DND-41 (cell line): Measurements from ENCODE around the gene CEP152.

Experiments
- ATAC-seq: fragments of 200-7000 bp; cut with Tn5 transposase; 3 replicates; pipeline ENCODE4 v1.9.1; 2021; ENCODE audit warnings: low read depth; ENCODE audit not compliant: insufficient read depth
- DNase-seq: peaks from one replicate; pipeline ENCODE4 v3.0.0-alpha.2; 2020
- H2AFZ ChIP-seq: 2 replicates; pipeline ENCODE4 v1.6.0; 2012; ENCODE audit warnings: low read depth, low read length
- H3K27ac ChIP-seq: 2 replicates; pipeline ENCODE4 v1.5.1; 2012; ENCODE audit warnings: low read length, inconsistent platforms
- H3K27me3 ChIP-seq: fragments of 200-600 bp; sonication (generic); 2 replicates; pipeline ENCODE4 v1.6.0; 2012; ENCODE audit warnings: low read length, mild to moderate bottlenecking, inconsistent platforms; ENCODE audit not compliant: insufficient read depth, poor library complexity
- H3K36me3 ChIP-seq: 2 replicates; pipeline ENCODE4 v1.5.1; 2012; ENCODE audit warnings: low read length, inconsistent platforms; ENCODE audit not compliant: insufficient read depth
- H3K4me1 ChIP-seq: 2 replicates; pipeline ENCODE4 v1.5.1; 2012; ENCODE audit warnings: mild to moderate bottlenecking, low read length; ENCODE audit not compliant: insufficient read depth
- H3K4me2 ChIP-seq: 2 replicates; pipeline ENCODE4 v1.6.0; 2012; ENCODE audit warnings: mild to moderate bottlenecking, moderate library complexity, low read length, inconsistent platforms; ENCODE audit not compliant: insufficient read depth
- H3K4me3 ChIP-seq, 2 experiments: fragments of 200-600 bp in 1 of 2; shearing (Covaris generic) in 1 of 2; 2 replicates each; pipeline ENCODE4 v1.5.1; 2012 to 2016; ENCODE audit warnings: inconsistent platforms in 2 of 2, low read length in 2 of 2, mild to moderate bottlenecking in 2 of 2, low read depth in 1 of 2, moderate library complexity in 1 of 2
- H3K79me2 ChIP-seq: 2 replicates; pipeline ENCODE4 v1.6.0; 2012; ENCODE audit warnings: low read length, inconsistent platforms; ENCODE audit not compliant: insufficient read depth
- H3K9ac ChIP-seq: 2 replicates; pipeline ENCODE4 v1.6.0; 2012; ENCODE audit warnings: low read depth, mild to moderate bottlenecking, inconsistent platforms, low read length, moderate library complexity
- H3K9me3 ChIP-seq: 2 replicates; pipeline ENCODE4 v1.5.1; 2012; ENCODE audit warnings: low read length, moderate library complexity, mild to moderate bottlenecking, inconsistent platforms; ENCODE audit not compliant: insufficient read depth, severe bottlenecking
- H4K20me1 ChIP-seq: 2 replicates; pipeline ENCODE4 v1.6.0; 2012; ENCODE audit warnings: low read length; ENCODE audit not compliant: insufficient read depth
- CTCF ChIP-seq: IDR thresholded peaks from 2 replicates; pipeline ENCODE4 v1.5.1; 2012; ENCODE audit warnings: borderline replicate concordance, low read length, moderate library complexity, mild to moderate bottlenecking; ENCODE audit not compliant: poor library complexity, severe bottlenecking; ENCODE audit errors: extremely low read depth
- EZH2 ChIP-seq: IDR thresholded peaks from 3 replicates; pipeline ENCODE4 v1.6.1; 2012; ENCODE audit warnings: borderline replicate concordance, low read depth, mild to moderate bottlenecking, moderate library complexity, low read length, inconsistent platforms; ENCODE audit not compliant: severe bottlenecking

Gene CEP152

GRCh38 chr15:48828471-48828870 is 17.6 kb upstream of the CEP152 start:
- H3K27ac ChIP-seq, result no peak overlapping the region
- H3K9me3 ChIP-seq, result no peaks in the 10 kb centered on the region
- no peak for TF ChIP-seq EZH2
- no peak for TF ChIP-seq CTCF
- peaks cover 10% of the 10 kb centered on the region for H3K27me3 ChIP-seq
- no peaks in the 10 kb centered on the region for H3K36me3 ChIP-seq
- no peaks in the 10 kb centered on the region for H3K4me1 ChIP-seq
- no peak overlapping the region for H3K4me2 ChIP-seq
- DNase-seq, result no peak
- no peaks in the 10 kb centered on the region for H3K79me2 ChIP-seq
- no peak for ATAC-seq
- no peaks in the 10 kb centered on the region for H4K20me1 ChIP-seq
- no peak overlapping the region for H2AFZ ChIP-seq
- H3K9ac ChIP-seq, result no peak overlapping the region
- H3K4me3 ChIP-seq, result no peak overlapping the region

GRCh38 chr15:48825075-48825474 is 14.2 kb upstream of the CEP152 start:
- DNase-seq, result no peak
- Histone ChIP-seq H3K27me3 (peaks cover 10% of the 10 kb centered on the region), H3K4me3 (no peak overlapping the region), H3K9ac (no peak overlapping the region), H3K9me3 (no peaks in the 10 kb centered on the region), H4K20me1 (no peaks in the 10 kb centered on the region), H3K36me3 (no peaks in the 10 kb centered on the region), H2AFZ (no peak overlapping the region), H3K27ac (no peak overlapping the region), H3K4me1 (no peaks in the 10 kb centered on the region), H3K79me2 (no peaks in the 10 kb centered on the region), H3K4me2 (no peak overlapping the region)
- ATAC-seq, result no peak
- TF ChIP-seq EZH2, result no peak
- no peak for TF ChIP-seq CTCF

GRCh38 chr15:48823706-48824105 is 12.8 kb upstream of the CEP152 start:
- no peaks in the 10 kb centered on the region for H3K4me1 ChIP-seq
- DNase-seq, result no peak
- H3K4me3 ChIP-seq, result no peak overlapping the region
- no peak for TF ChIP-seq EZH2
- TF ChIP-seq CTCF, result no peak
- ATAC-seq, result no peak
- H3K9ac ChIP-seq, result no peak overlapping the region
- H3K27ac ChIP-seq, result no peak overlapping the region
- peaks cover 10% of the 10 kb centered on the region for H3K27me3 ChIP-seq
- no peaks in the 10 kb centered on the region for H3K79me2 ChIP-seq
- no peaks in the 10 kb centered on the region for H3K9me3 ChIP-seq
- no peak overlapping the region for H3K4me2 ChIP-seq
- no peaks in the 10 kb centered on the region for H4K20me1 ChIP-seq
- no peak overlapping the region for H2AFZ ChIP-seq
- H3K36me3 ChIP-seq, result no peaks in the 10 kb centered on the region

GRCh38 chr15:48823237-48823636 is 12.4 kb upstream of the CEP152 start:
- Histone ChIP-seq H3K9ac (no peak overlapping the region), H3K79me2 (no peaks in the 10 kb centered on the region), H3K27me3 (peaks cover 10% of the 10 kb centered on the region), H3K4me3 (no peak overlapping the region), H3K4me1 (no peaks in the 10 kb centered on the region), H4K20me1 (no peaks in the 10 kb centered on the region), H3K4me2 (no peak overlapping the region), H3K27ac (no peak overlapping the region), H3K9me3 (no peaks in the 10 kb centered on the region), H2AFZ (no peak overlapping the region), H3K36me3 (no peaks in the 10 kb centered on the region)
- ATAC-seq (no peak), DNase-seq (no peak)
- TF ChIP-seq CTCF, result no peak
- TF ChIP-seq EZH2, result no peak
